Urinary bladder (tissue), 4 donors: ENCODE data around the gene TMEM131L. TPM values are rescaled to one million over a fixed set of nuclear protein-coding genes. Genes with fewer than 3 reads are reported as not detected.

Experiments used
- DNase-seq: peaks from one replicate; pipeline ENCODE4 v3.0.0-alpha.2; 2015; ENCODE audit errors: extremely low spot score
- H3K27ac ChIP-seq: one replicate; pipeline ENCODE4 v1.5.1; 2013; ENCODE audit warnings: low read depth, mild to moderate bottlenecking, moderate library complexity
- H3K36me3 ChIP-seq: one replicate; pipeline ENCODE4 v1.6.1; 2013; ENCODE audit warnings: mild to moderate bottlenecking, moderate library complexity; ENCODE audit not compliant: insufficient read depth
- H3K4me1 ChIP-seq: one replicate; pipeline ENCODE4 v1.6.1; 2013; ENCODE audit warnings: mild to moderate bottlenecking, moderate library complexity; ENCODE audit not compliant: insufficient read depth
- H3K4me3 ChIP-seq: one replicate; pipeline ENCODE4 v1.5.1; 2013; ENCODE audit warnings: low read depth, low read length
- WGBS: extraction: QIAGEN DNeasy Blood & Tissue Kit; methylation state at CpG from one replicate; pipeline ENCODE4 v1.1.7; 2013; 5-methylcytosine and 5-hydroxymethylcytosine counted together
- polyA plus RNA-seq: library from polyadenylated mRNA; stranded (reverse); fragments of 200-250 nt; gene quantifications from one replicate; pipeline ENCODE4 v1.2.3, GENCODE V29; 2013
- total RNA-seq: library from RNA; depleted of rRNA; stranded (reverse); fragments of >200 nt; gene quantifications from one replicate; pipeline ENCODE4 v1.2.3, GENCODE V29; 2014
- donor health status: healthy with polysubstance abuse.
- donor health status: healthy.

Gene TMEM131L
- total and polyA plus RNA-seq, 2 donors, result 9.6 to 70.0 TPM

DNA sequence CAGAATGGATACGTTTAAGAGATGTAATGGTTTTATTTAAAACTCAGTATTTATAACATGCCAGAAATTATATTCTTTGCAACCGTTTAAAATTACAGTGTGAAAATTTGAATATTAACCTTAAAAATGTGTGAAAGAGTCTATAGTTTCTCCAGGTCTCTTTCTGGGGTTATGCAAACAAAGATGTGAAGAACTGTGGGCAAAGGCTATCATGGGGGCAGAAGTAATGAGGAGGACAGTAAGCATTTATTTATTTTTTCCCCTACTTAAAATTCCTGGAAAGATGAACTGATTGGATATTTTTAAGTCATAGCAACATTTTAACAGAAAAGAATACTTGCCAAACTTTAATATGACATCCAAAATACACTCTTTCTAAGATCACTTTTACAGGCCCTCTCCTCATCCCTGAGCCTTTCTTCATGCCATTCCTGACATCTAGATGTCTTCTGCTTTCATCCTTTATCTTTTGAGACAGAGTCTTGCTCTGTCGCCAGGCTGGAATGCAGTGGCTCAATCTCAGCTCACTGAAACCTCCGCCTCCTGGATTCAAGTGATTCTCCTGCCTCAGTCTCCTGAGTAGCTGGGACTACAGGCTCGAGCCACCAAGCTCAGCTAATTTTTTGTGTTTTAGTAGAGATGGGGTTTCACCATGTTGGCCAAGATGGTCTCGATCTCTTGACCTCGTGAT, 46.1 kb downstream of the TMEM131L start:
- Histone ChIP-seq H3K27ac (no peak overlapping the region), H3K4me1 (no peaks in the 10 kb centered on the region), H3K36me3 (no peaks in the 10 kb centered on the region), H3K4me3 (no peak overlapping the region)
- DNase-seq, result no peak
- 74% methylated on average over 7 of the region's 7 CpGs for WGBS

DNA sequence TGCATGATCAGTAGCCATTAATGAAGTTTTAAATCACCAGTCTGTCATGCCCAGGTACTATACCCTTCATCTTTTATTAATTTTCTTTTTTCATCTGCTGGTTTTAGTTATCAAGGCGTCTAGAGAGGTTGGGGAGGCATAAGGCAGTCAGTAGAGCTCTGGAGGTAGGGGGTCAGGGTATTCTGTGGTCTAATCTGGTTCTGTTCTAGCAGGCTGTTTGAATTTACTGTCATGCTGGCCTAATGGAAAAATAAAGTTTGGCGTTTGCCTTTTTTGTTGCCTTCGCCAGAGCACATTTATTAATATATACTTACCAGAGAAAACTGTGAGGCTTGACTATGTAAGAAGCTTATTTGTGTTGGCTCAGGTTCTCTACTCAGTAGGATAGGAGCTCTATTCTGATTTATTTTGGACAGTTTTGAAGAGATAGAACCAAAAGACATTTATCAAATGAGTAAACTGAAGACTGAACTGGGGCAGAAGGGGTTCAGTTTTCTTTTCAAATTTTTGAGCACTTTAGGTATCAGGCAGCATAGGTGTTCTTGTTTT, 46.9 kb downstream of the TMEM131L start:
- Histone ChIP-seq H3K4me1 (no peaks in the 10 kb centered on the region), H3K27ac (no peak overlapping the region), H3K36me3 (no peaks in the 10 kb centered on the region), H3K4me3 (no peak overlapping the region)
- DNase-seq, result no peak
- WGBS, result 63% methylated on average over 3 of the region's 3 CpGs

DNA sequence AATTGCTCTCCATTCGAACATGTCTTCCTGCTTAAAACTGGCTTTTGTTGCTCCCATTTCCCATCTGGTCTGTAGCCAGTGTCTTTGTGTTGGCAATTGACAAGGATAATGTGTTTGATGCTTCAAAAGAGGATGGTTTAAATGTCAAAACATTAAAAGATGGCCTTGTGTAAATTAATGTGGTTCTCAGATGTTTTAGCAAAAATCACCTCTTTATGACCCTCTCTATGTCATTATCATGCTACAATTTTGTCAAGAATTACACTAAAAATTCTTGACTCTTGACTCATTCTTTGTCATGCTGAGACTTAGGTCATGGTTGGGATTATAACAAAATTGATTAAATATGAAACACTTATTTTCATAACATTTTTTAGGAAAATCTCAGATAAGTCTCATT, 47.4 kb downstream of the TMEM131L start:
- 42% methylated on average over 1 of the region's 1 CpG for WGBS
- Histone ChIP-seq H3K4me1 (no peaks in the 10 kb centered on the region), H3K36me3 (no peaks in the 10 kb centered on the region), H3K27ac (no peak overlapping the region), H3K4me3 (no peak overlapping the region)
- no peak for DNase-seq

DNA sequence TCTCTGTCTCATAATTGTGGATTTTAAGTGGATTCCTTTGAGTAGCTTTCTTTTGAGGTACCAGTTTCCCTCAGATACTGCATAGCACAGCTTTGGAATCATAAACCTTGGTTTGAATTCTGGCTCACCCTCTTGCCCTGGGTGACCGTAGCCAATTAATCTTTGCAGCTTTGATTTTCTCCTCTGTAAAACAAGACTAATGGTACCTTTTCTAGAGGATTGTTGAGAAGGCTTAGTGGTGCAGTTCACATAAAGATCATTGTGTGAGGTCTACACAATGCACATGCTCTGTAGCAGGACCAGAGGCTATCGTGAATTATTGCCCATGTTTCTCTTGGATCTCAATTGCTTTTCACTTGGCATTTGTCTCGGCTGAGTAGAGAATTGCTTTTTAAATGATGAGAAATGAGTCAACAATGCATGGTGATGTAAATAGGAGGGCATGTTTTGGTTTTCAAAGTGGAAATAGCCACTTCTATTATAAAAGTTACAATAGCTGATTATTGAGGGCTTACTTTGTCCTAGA, 47.9 kb downstream of the TMEM131L start:
- Histone ChIP-seq H3K4me3 (no peak overlapping the region), H3K4me1 (no peaks in the 10 kb centered on the region), H3K36me3 (no peaks in the 10 kb centered on the region), H3K27ac (no peak overlapping the region)
- DNase-seq, result no peak
- 43% methylated on average over 3 of the region's 3 CpGs for WGBS

DNA sequence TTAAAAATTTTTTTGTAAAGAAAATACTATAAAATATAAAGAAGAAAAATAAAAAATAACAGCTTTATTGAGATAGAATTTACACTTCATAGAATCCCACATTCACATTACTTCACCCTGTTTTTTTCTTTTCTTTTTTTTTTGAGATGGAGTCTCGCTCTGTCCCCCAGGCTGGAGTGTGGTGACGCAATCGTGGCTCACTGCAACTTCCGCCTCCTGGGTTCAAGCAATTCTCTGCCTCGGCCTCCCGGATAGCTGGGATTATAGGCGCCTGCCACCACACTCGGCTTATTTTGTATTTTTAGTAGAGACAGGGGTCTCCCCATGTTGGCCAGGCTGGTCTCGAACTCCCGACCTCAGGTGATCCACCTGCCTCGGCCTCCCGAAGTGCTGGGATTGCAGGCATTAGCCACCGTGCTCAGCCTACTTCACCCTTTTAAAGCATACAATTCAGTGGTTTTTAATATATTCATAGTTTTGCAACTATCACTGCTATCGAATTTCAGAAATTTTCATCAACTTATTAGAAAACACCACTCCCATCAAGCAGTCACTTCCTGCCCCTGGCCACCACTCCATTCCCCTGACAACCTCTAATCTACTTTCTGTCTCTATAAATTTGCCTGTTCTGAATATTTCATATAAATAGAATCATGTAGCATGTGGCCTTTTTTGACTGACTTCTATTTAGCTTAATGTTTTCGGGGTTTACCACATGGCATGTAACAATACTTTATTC, 48.7 kb downstream of the TMEM131L start:
- no peak for DNase-seq
- H3K4me1 ChIP-seq, result no peaks in the 10 kb centered on the region
- 95% methylated on average over 15 of the region's 15 CpGs for WGBS
- no peak overlapping the region for H3K27ac ChIP-seq
- no peaks in the 10 kb centered on the region for H3K36me3 ChIP-seq
- no peak overlapping the region for H3K4me3 ChIP-seq

DNA sequence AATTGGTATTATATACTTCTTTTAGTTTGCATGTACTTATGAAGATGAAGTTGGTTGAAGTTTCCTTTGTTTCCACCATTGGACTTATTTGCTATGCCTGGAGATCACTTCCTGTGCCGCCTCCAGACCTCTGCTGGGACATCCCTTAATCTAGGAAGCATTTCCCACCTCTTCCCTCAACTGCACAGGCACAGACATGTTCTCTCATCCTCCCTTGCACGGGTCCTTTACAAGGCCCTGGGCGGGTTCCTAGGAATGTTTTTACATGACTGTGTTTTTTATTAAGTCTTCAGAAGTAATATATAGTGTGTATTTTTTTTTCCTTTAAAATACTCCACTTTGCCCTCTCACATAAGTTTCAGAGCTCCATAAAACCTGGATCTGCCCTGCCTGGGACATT, 51.0 kb downstream of the TMEM131L start:
- DNase-seq, result no peak
- Histone ChIP-seq H3K4me3 (no peak overlapping the region), H3K36me3 (no peaks in the 10 kb centered on the region), H3K4me1 (no peaks in the 10 kb centered on the region), H3K27ac (no peak overlapping the region)
- 89% methylated on average over 3 of the region's 3 CpGs for WGBS

DNA sequence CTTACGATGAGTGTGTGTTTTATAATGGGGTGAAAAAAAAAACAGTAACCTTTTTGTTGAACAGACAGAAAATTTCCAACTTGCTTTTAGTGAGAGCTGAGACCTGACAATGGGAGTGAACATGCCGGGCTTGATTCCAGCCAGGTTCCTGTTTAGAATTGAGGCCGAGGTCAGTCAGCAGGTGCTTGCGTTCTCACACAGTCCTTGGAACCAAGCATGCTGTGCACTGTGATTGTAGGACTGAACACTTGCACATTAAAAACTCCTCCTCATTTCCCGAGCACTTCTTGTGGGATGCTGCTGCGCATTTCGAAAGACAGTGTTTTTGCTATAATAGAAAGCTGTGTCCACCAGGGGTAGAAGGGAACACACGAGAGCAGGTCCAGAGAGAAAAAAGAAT, 51.8 kb downstream of the TMEM131L start:
- no peak for DNase-seq
- Histone ChIP-seq H3K36me3 (no peaks in the 10 kb centered on the region), H3K4me1 (no peaks in the 10 kb centered on the region), H3K4me3 (no peak overlapping the region), H3K27ac (no peak overlapping the region)
- 84% methylated on average over 8 of the region's 8 CpGs for WGBS

DNA sequence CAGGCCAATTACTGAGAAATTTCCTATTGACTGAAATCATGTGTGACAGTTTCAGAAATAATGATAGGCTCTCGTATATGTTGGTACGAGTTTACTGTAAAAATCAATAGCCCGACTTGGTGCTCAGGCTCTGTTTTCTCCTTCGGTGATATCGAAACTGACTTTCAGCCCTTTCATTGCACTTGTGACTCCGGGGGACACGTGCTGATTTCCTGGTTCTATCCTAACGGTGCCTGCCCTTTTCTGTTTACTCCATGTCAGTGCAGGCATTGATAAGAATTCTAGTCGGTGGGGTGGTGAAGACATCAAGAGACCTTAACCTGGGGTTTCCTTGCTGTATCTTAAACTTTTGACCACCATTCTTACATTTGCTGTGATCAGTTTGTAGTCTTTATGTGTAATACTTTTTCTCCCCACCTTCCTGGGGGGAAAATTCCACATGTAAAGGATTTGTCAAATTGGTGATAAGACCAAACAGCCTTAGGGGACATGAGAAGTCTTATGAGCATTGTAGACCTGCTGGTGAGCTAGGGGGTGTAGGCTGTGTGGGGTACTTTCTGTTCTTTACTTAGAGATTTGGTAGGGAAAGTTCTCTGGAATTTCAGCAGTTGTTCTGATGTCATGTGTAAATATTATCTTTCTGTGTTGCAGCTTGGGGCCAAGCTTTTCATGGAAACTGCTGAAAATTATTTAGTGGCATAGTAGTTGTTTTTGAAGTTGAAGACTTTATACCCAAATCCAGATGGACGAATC, 52.7 kb downstream of the TMEM131L start:
- H3K27ac ChIP-seq, result no peak overlapping the region
- no peak overlapping the region for H3K4me3 ChIP-seq
- no peaks in the 10 kb centered on the region for H3K36me3 ChIP-seq
- DNase-seq, result no peak
- no peaks in the 10 kb centered on the region for H3K4me1 ChIP-seq
- 67% methylated on average over 10 of the region's 10 CpGs for WGBS

DNA sequence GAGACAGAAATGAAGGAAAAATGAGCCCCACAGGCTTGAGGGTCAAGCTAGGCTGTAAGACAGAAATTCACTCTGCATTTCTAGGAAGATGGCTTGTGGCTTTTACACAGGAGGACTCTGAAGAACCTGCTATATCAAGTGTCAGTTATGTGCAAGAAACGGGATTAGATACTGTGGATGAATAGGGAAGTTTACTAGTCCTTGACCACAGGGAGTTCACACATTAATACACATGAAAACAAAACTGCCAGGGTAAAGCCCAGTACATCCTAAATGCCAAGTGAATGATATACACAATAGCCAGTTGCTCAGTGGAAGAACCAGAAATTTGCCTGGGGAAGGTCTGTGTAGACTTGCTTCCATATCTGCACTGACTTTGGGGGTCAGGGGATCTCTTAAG, 53.5 kb downstream of the TMEM131L start:
- WGBS, result 84% methylated on average over 1 of the region's 1 CpG
- no peaks in the 10 kb centered on the region for H3K36me3 ChIP-seq
- H3K27ac ChIP-seq, result no peak overlapping the region
- no peak overlapping the region for H3K4me3 ChIP-seq
- H3K4me1 ChIP-seq, result no peaks in the 10 kb centered on the region
- no peak for DNase-seq

DNA sequence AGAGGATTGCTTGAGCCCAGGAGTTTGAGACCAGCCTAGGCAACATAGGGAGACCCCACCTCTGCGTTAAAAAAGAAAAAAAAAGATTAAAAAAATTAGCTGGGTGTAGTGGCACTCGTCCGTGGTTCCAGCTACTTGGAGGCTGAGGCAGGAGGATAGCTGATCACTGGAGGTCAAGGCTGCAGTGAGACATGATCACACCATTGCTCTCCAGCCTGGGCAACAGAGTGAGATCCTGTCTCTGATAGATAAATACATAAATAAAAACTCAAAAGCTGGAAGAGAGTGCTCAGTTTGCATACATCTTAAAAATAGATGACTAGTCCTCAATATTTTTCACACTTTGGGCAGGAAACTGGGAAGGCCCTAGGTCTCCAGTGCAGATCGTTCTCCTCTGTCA, 54.1 kb downstream of the TMEM131L start:
- DNase-seq, result no peak
- H3K4me1 ChIP-seq, result no peaks in the 10 kb centered on the region
- H3K36me3 ChIP-seq, result no peaks in the 10 kb centered on the region

DNA sequence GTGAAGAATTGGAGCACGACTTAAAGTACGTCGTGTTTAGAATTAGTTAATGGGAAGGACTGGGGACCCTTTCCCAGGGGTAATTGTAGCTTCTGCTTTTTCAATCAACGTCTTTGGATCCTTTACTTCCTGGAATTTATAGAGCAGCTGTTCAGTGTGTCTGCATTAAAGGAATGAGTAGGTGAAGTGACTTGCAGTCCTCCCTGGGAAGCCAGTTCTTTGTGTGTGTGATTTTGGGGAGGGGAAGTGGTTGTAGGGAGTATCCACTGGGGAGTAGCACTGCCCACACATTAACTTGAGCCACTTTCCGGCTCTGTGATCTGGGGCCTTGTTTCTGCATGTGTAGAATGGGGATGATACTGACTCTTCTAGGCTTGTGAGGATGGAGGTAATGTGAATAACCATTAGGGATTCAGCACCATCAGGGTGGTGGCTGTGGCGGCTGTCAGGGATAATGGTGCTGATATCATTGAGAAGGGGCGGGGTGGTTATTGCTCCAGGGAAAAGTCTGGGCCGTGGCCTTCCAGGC, 54.7 kb downstream of the TMEM131L start:
- Histone ChIP-seq H3K36me3 (no peaks in the 10 kb centered on the region), H3K27ac (no peak overlapping the region), H3K4me1 (no peaks in the 10 kb centered on the region), H3K4me3 (no peak overlapping the region)
- no peak for DNase-seq
- 70% methylated on average over 8 of the region's 8 CpGs for WGBS

More for the DNA sequence above, 54.1 kb downstream of the TMEM131L start:
- H3K4me3 ChIP-seq, result no peak overlapping the region
- H3K27ac ChIP-seq, result no peak overlapping the region
- 90% methylated on average over 4 of the region's 4 CpGs for WGBS

DNA sequence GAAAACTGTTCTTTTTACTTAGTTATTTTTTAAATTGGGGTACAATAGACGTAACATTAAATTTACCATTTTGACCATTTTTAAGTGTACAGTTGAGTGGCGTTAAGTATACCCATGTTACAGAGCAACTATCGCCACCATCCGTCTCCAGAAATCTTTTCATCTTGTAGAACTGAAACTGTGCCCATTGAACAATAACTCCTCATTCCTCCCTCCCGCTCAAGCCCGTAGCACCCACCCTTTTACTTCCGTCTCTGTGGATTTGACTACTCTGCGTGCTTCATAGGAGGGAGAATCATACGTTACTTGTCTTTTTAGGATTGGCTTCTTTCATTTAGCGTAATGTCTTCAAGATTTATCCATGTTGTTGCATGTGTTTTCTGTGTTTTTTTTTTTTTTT, 55.3 kb downstream of the TMEM131L start:
- Histone ChIP-seq H3K4me3 (no peak overlapping the region), H3K36me3 (no peaks in the 10 kb centered on the region), H3K4me1 (no peaks in the 10 kb centered on the region), H3K27ac (no peak overlapping the region)
- 96% methylated on average over 10 of the region's 10 CpGs for WGBS
- DNase-seq, result no peak

DNA sequence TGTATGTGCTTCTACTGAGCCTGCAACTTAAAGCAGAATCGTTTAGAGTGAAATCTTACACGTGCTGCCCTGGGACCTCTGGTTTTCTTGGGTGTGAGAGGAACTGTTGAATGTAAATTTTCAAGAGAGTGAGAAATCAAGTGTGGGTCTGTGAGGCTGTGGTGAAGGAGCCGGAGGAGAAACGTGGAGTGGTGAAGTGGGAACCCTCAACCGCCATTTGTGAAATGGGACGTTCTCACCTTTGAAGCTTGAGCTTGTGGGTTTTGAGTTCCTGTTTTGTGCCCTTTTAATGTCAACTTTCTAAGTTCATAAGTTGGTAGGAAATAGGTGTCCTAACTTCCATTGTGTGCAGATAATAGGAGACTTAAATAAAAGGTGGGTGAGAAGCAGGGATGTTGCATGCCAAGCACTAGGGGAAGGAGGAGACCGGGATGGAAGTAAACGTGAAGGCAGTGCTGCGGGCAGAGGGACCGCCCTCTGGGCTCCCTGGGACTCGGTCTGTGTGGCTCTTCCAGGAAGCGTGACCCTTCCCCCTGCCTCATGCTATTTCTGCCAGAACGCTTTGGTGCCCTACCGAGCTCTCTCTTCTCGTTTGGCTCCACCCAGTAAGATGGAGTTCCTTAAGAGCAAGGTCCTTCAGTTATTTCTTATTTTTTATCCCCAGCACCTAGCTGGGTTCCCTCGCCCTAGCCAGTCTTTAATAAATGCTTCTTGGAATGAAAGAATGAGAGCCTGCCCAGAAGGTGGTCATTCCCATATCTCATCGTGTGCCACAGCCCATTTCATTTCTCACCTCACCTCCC, 56.0 kb downstream of the TMEM131L start:
- no peaks in the 10 kb centered on the region for H3K36me3 ChIP-seq
- no peak overlapping the region for H3K27ac ChIP-seq
- no peak for DNase-seq
- H3K4me3 ChIP-seq, result no peak overlapping the region
- H3K4me1 ChIP-seq, result no peaks in the 10 kb centered on the region
- WGBS, result 84% methylated on average over 17 of the region's 17 CpGs
